ENCODE results near the gene GSTT2B.
"Not testable (repeated sequence)": the region's sequence is repeated elsewhere in the genome, so short reads cannot be mapped to it uniquely, and the experiment has no call there.

Gene GSTT2B

GRCh38 chr22:23979557-23980240 lies 18.7 kb upstream of the GSTT2B start, which contains the start of gene GSTT2:
TSS of gene GSTT2 (plus strand) at chr22:23980134.
- H3K4me3 ChIP-seq (ENCODE audit: low read depth in 1 of 2, low read length in 2 of 2); H3K27ac ChIP-seq (ENCODE audit: low read length); H3K9me3 ChIP-seq (ENCODE audit: control insufficient read depth in 1 of 2, low read length in 2 of 2); H3K27me3 ChIP-seq (ENCODE audit: low read depth, low read length); H3K36me3 ChIP-seq (ENCODE audit: control insufficient read depth in 1 of 2, insufficient read depth in 2 of 2, low read length in 2 of 2); H3K4me1 ChIP-seq (ENCODE audit: control insufficient read depth in 1 of 2, insufficient read depth in 2 of 2, low read length in 2 of 2): not testable (repeated sequence)

- H3K27me3 ChIP-seq (ENCODE audit: low read depth, low read length); H3K4me1 ChIP-seq (ENCODE audit: control insufficient read depth in 1 of 2, insufficient read depth in 2 of 2, low read length in 2 of 2); H3K36me3 ChIP-seq (ENCODE audit: control insufficient read depth in 1 of 2, insufficient read depth in 2 of 2, low read length in 2 of 2); H3K4me3 ChIP-seq (ENCODE audit: low read depth in 1 of 2, low read length in 2 of 2); H3K27ac ChIP-seq (ENCODE audit: low read length); H3K9me3 ChIP-seq (ENCODE audit: control insufficient read depth in 1 of 2, low read length in 2 of 2): not testable (repeated sequence)
These were observed 16.3 kb upstream of the GSTT2B start for GRCh38 chr22:23977304-23977703.

- not testable (repeated sequence) for H3K4me3 ChIP-seq (ENCODE audit: low read depth in 1 of 2, low read length in 2 of 2); H3K27me3 ChIP-seq (ENCODE audit: low read depth, low read length); H3K27ac ChIP-seq (ENCODE audit: low read length); H3K9me3 ChIP-seq (ENCODE audit: control insufficient read depth in 1 of 2, low read length in 2 of 2); H3K4me1 ChIP-seq (ENCODE audit: control insufficient read depth in 1 of 2, insufficient read depth in 2 of 2, low read length in 2 of 2)
- peaks cover 21% of the 10 kb centered on the region in 2 donors for H3K36me3 ChIP-seq (ENCODE audit: control insufficient read depth in 1 of 2, insufficient read depth in 2 of 2, low read length in 2 of 2)
These were observed 13.9 kb upstream of the GSTT2B start for GRCh38 chr22:23974836-23975352.

- not testable (repeated sequence) for H3K4me3 ChIP-seq (ENCODE audit: low read depth in 1 of 2, low read length in 2 of 2); H3K27me3 ChIP-seq (ENCODE audit: low read depth, low read length); H3K27ac ChIP-seq (ENCODE audit: low read length)
These were observed 13.3 kb upstream of the GSTT2B start, which contains the start of gene DDT for GRCh38 chr22:23974345-23974744. TSS of gene DDT (minus strand) at chr22:23974441. CDS start at chr22:23974414, 27 bp downstream.

GRCh38 chr22:23971927-23972326 lies 10.9 kb upstream of the GSTT2B start:
- H3K4me1 ChIP-seq (ENCODE audit: control insufficient read depth in 1 of 2, insufficient read depth in 2 of 2, low read length in 2 of 2); H3K9me3 ChIP-seq (ENCODE audit: control insufficient read depth in 1 of 2, low read length in 2 of 2); H3K4me3 ChIP-seq (ENCODE audit: low read depth in 1 of 2, low read length in 2 of 2); H3K27me3 ChIP-seq (ENCODE audit: low read depth, low read length); H3K27ac ChIP-seq (ENCODE audit: low read length): not testable (repeated sequence)
- H3K36me3 ChIP-seq (ENCODE audit: control insufficient read depth in 1 of 2, insufficient read depth in 2 of 2, low read length in 2 of 2), result peaks cover 21 to 26% of the 10 kb centered on the region in 2 donors

More at GRCh38 chr22:23974345-23974744, 13.3 kb upstream of the GSTT2B start, which contains the start of gene DDT:
- H3K4me1 ChIP-seq (ENCODE audit: control insufficient read depth in 1 of 2, insufficient read depth in 2 of 2, low read length in 2 of 2); H3K9me3 ChIP-seq (ENCODE audit: control insufficient read depth in 1 of 2, low read length in 2 of 2): not testable (repeated sequence)
- peaks cover 21 to 22% of the 10 kb centered on the region in 2 donors for H3K36me3 ChIP-seq (ENCODE audit: control insufficient read depth in 1 of 2, insufficient read depth in 2 of 2, low read length in 2 of 2)

GRCh38 chr22:23970816-23971486 lies 10.0 kb upstream of the GSTT2B start:
- Histone ChIP-seq H3K27ac (ENCODE audit: low read length) (no peak overlapping the region), H3K36me3 (ENCODE audit: control insufficient read depth in 1 of 2, insufficient read depth in 2 of 2, low read length in 2 of 2) (peaks cover 21 to 26% of the 10 kb centered on the region in 2 donors), H3K9me3 (ENCODE audit: control insufficient read depth in 1 of 2, low read length in 2 of 2) (no peaks in the 10 kb centered on the region), H3K4me1 (ENCODE audit: control insufficient read depth in 1 of 2, insufficient read depth in 2 of 2, low read length in 2 of 2) (peaks cover 0 to 5% of the 10 kb centered on the region in 2 donors), H3K4me3 (ENCODE audit: low read depth in 1 of 2, low read length in 2 of 2) (no peak overlapping the region), H3K27me3 (ENCODE audit: low read depth, low read length) (no peaks in the 10 kb centered on the region)

- peaks cover 0 to 5% of the 10 kb centered on the region in 2 donors for H3K4me1 ChIP-seq (ENCODE audit: control insufficient read depth in 1 of 2, insufficient read depth in 2 of 2, low read length in 2 of 2)
- H3K27me3 ChIP-seq (ENCODE audit: low read depth, low read length), result no peaks in the 10 kb centered on the region
- no peak overlapping the region for H3K27ac ChIP-seq (ENCODE audit: low read length)
- peaks cover 21 to 26% of the 10 kb centered on the region in 2 donors for H3K36me3 ChIP-seq (ENCODE audit: control insufficient read depth in 1 of 2, insufficient read depth in 2 of 2, low read length in 2 of 2)
- H3K4me3 ChIP-seq (ENCODE audit: low read depth in 1 of 2, low read length in 2 of 2), result no peak overlapping the region
- H3K9me3 ChIP-seq (ENCODE audit: control insufficient read depth in 1 of 2, low read length in 2 of 2), result no peaks in the 10 kb centered on the region
These were observed 9.2 kb upstream of the GSTT2B start for GRCh38 chr22:23970201-23970641.

GRCh38 chr22:23969071-23969470 lies 8.1 kb upstream of the GSTT2B start:
- no peak overlapping the region for H3K27ac ChIP-seq (ENCODE audit: low read length)

GRCh38 chr22:23966568-23966967 lies 5.6 kb upstream of the GSTT2B start, which contains the start of gene DDTL:
TSS of gene DDTL (plus strand) at chr22:23966888. CDS start at chr22:23966915, 27 bp downstream.
- H3K4me3 ChIP-seq (ENCODE audit: low read depth in 1 of 2, low read length in 2 of 2); H3K27me3 ChIP-seq (ENCODE audit: low read depth, low read length): not testable (repeated sequence)

More at GRCh38 chr22:23969071-23969470, 8.1 kb upstream of the GSTT2B start:
- no peaks in the 10 kb centered on the region for H3K27me3 ChIP-seq (ENCODE audit: low read depth, low read length)
- no peak overlapping the region for H3K4me3 ChIP-seq (ENCODE audit: low read depth in 1 of 2, low read length in 2 of 2)
- no peaks in the 10 kb centered on the region for H3K9me3 ChIP-seq (ENCODE audit: control insufficient read depth in 1 of 2, low read length in 2 of 2)
- peaks cover 0 to 5% of the 10 kb centered on the region in 2 donors for H3K4me1 ChIP-seq (ENCODE audit: control insufficient read depth in 1 of 2, insufficient read depth in 2 of 2, low read length in 2 of 2)
- H3K36me3 ChIP-seq (ENCODE audit: control insufficient read depth in 1 of 2, insufficient read depth in 2 of 2, low read length in 2 of 2), result peaks cover 21 to 26% of the 10 kb centered on the region in 2 donors

GRCh38 chr22:23966094-23966493 lies 5.1 kb upstream of the GSTT2B start:
- not testable (repeated sequence) for H3K4me1 ChIP-seq (ENCODE audit: control insufficient read depth in 1 of 2, insufficient read depth in 2 of 2, low read length in 2 of 2); H3K4me3 ChIP-seq (ENCODE audit: low read depth in 1 of 2, low read length in 2 of 2); H3K27ac ChIP-seq (ENCODE audit: low read length); H3K27me3 ChIP-seq (ENCODE audit: low read depth, low read length); H3K9me3 ChIP-seq (ENCODE audit: control insufficient read depth in 1 of 2, low read length in 2 of 2)
- peaks cover 13 to 17% of the 10 kb centered on the region in 2 donors for H3K36me3 ChIP-seq (ENCODE audit: control insufficient read depth in 1 of 2, insufficient read depth in 2 of 2, low read length in 2 of 2)

More at GRCh38 chr22:23966568-23966967, 5.6 kb upstream of the GSTT2B start, which contains the start of gene DDTL:
- H3K9me3 ChIP-seq (ENCODE audit: control insufficient read depth in 1 of 2, low read length in 2 of 2); H3K27ac ChIP-seq (ENCODE audit: low read length); H3K4me1 ChIP-seq (ENCODE audit: control insufficient read depth in 1 of 2, insufficient read depth in 2 of 2, low read length in 2 of 2): not testable (repeated sequence)
- H3K36me3 ChIP-seq (ENCODE audit: control insufficient read depth in 1 of 2, insufficient read depth in 2 of 2, low read length in 2 of 2), result peaks cover 17 to 22% of the 10 kb centered on the region in 2 donors

- H3K27ac ChIP-seq (ENCODE audit: low read length); H3K4me1 ChIP-seq (ENCODE audit: control insufficient read depth in 1 of 2, insufficient read depth in 2 of 2, low read length in 2 of 2); H3K36me3 ChIP-seq (ENCODE audit: control insufficient read depth in 1 of 2, insufficient read depth in 2 of 2, low read length in 2 of 2); H3K27me3 ChIP-seq (ENCODE audit: low read depth, low read length); H3K4me3 ChIP-seq (ENCODE audit: low read depth in 1 of 2, low read length in 2 of 2); H3K9me3 ChIP-seq (ENCODE audit: control insufficient read depth in 1 of 2, low read length in 2 of 2): not testable (repeated sequence)
These were observed 4.6 kb downstream of the GSTT2B start for GRCh38 chr22:23956301-23956900.

Data from muscle layer of duodenum (tissue), 2 donors.